ENCODE data around the gene IDUA. TPM values are rescaled to one million over a fixed set of nuclear protein-coding genes. Genes with fewer than 3 reads are reported as not detected.

IDUA gene
- total RNA-seq, 1 donor from 2014 or later: 76.4 TPM

GRCh38 chr4:1015179-1015578, 28.3 kb downstream of the IDUA start:
- no peak for DNase-seq (ENCODE audit: low spot score)

- DNase-seq (ENCODE audit: low spot score): no peak
Observed at GRCh38 chr4:1015746-1016145, 28.9 kb downstream of the IDUA start.

GRCh38 chr4:1017211-1017610, 30.4 kb downstream of the IDUA start:
- DNase-seq (ENCODE audit: low spot score): no peak

- DNase-seq (ENCODE audit: low spot score): no peak
Observed at GRCh38 chr4:1017706-1018105, 30.9 kb downstream of the IDUA start.

GRCh38 chr4:1018147-1019020, 31.5 kb downstream of the IDUA start:
- no peak for DNase-seq (ENCODE audit: low spot score)

GRCh38 chr4:1019320-1019719, 32.5 kb downstream of the IDUA start:
- DNase-seq (ENCODE audit: low spot score): no peak

- no peak for DNase-seq (ENCODE audit: low spot score)
Observed at GRCh38 chr4:1019729-1020470, 33.1 kb downstream of the IDUA start.

- DNase-seq (ENCODE audit: low spot score): no peak
Observed at GRCh38 chr4:1021386-1022050, 34.7 kb downstream of the IDUA start.

GRCh38 chr4:1022051-1022738, 35.4 kb downstream of the IDUA start:
- DNase-seq (ENCODE audit: low spot score): no peak

GRCh38 chr4:1022739-1023066, 35.9 kb downstream of the IDUA start:
- no peak for DNase-seq (ENCODE audit: low spot score)

- no peak for DNase-seq (ENCODE audit: low spot score)
Observed at GRCh38 chr4:1023075-1023640, 36.3 kb downstream of the IDUA start.

- DNase-seq (ENCODE audit: low spot score): no peak
Observed at GRCh38 chr4:1023895-1024740, 37.3 kb downstream of the IDUA start.

- no peak for DNase-seq (ENCODE audit: low spot score)
Observed at GRCh38 chr4:1024882-1025545, 38.2 kb downstream of the IDUA start.

GRCh38 chr4:1026115-1026514, 39.3 kb downstream of the IDUA start:
- no peak for DNase-seq (ENCODE audit: low spot score)

- no peak for DNase-seq (ENCODE audit: low spot score)
Observed at GRCh38 chr4:1027219-1027914, 40.5 kb downstream of the IDUA start.

GRCh38 chr4:1027915-1028238, 41.0 kb downstream of the IDUA start:
- no peak for DNase-seq (ENCODE audit: low spot score)

- no peak for DNase-seq (ENCODE audit: low spot score)
Observed at GRCh38 chr4:1028574-1029220, 41.9 kb downstream of the IDUA start.

GRCh38 chr4:1029529-1029928, 42.7 kb downstream of the IDUA start:
- no peak for DNase-seq (ENCODE audit: low spot score)

GRCh38 chr4:1030031-1030430, 43.2 kb downstream of the IDUA start:
- no peak for DNase-seq (ENCODE audit: low spot score)

All from ureter (tissue), 1 donor.